ENCODE results near the gene PTEN. TPM values are rescaled to one million over a fixed set of nuclear protein-coding genes. Genes with fewer than 3 reads are reported as not detected.

Gene PTEN
- total and polyA plus RNA-seq, 4 donors: 11.5 to 76.6 (median 37.5) TPM

DNA sequence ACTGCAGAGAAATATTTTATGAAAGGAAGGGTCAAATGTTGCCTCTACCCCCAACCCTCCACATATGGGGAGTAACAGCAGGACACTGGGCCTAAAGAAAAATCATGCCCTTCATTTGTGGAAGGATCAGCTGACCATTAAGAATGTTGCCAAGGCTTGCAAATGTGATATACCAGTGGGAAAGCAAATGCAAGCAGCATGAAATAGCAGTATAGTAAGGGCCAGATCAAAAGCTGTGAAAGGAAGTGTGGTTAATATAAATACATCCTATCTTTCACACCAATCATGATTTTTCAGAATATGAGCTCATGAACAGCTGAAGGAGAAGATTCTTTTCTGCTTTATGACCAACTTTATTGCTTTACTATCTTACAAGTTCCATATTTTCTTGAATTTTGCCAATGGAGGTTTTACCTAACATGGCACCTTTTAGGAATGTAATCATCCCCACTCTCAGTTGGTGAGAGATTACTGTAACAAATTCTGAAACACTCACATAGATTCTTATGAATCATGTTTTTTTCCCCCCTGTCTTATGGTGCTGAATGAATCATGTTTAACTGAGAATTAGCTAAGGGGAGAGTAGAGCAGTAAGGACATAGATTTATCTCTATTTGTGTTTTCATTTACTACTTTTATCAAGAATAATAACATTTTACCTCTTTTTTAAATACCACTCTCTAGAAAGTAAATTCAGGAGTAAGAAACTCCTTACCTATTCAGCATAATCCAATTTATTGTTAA lies 33.3 kb upstream of the PTEN start:
- TF ChIP-seq FOXA1 (IDR thresholded peaks at IDR 0.05): no peak
- TF ChIP-seq RXRA (IDR thresholded peaks at IDR 0.05): no peak
- no peak for TF ChIP-seq NR2F2 (IDR thresholded peaks at IDR 0.05)
- TF ChIP-seq EGR1 (IDR thresholded peaks at IDR 0.05; ENCODE audit: low read depth in 2 of 2): no peak
- no peak for TF ChIP-seq JUND (IDR thresholded peaks at IDR 0.05)
- no peak for TF ChIP-seq GABPA (IDR thresholded peaks at IDR 0.05 in 1 of 2, conservative IDR thresholded peaks at IDR 0.05 in 1 of 2)
- no peak for TF ChIP-seq YY1 (IDR thresholded peaks at IDR 0.05)
- TF ChIP-seq, protein P1, sequence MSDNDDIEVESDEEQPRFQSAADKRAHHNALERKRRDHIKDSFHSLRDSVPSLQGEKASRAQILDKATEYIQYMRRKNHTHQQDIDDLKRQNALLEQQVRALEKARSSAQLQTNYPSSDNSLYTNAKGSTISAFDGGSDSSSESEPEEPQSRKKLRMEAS (IDR thresholded peaks at IDR 0.05): no peak
- TF ChIP-seq FOXA2 (IDR thresholded peaks at IDR 0.05): no peak
- no peak for TF ChIP-seq HNF4A (conservative IDR thresholded peaks at IDR 0.05)
- no peak for TF ChIP-seq TAF1 (conservative IDR thresholded peaks at IDR 0.05)
- no peak for TF ChIP-seq RAD21 (IDR thresholded peaks at IDR 0.05)
- TF ChIP-seq, protein P2, sequence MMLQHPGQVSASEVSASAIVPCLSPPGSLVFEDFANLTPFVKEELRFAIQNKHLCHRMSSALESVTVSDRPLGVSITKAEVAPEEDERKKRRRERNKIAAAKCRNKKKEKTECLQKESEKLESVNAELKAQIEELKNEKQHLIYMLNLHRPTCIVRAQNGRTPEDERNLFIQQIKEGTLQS (IDR thresholded peaks at IDR 0.05): no peak
- Histone ChIP-seq H3K9ac (ENCODE audit: low read depth in 1 of 2, low read length in 2 of 2) (no peak overlapping the region), H3K27me3 (ENCODE audit: control insufficient read depth in 4 of 4, insufficient read depth in 4 of 4, low read length in 3 of 4) (no peaks in the 10 kb centered on the region), H3K4me1 (ENCODE audit: control insufficient read depth in 4 of 4, insufficient read depth in 4 of 4, low read length in 3 of 4) (no peaks in the 10 kb centered on the region), H3K27ac (ENCODE audit: low read depth in 1 of 2, low read length in 2 of 2) (no peak overlapping the region), H3K4me3 (ENCODE audit: low read depth in 1 of 3, low read length in 3 of 3) (no peak overlapping the region), H3K9me3 (ENCODE audit: control insufficient read depth in 4 of 4, low read length in 3 of 4) (no peaks in the 10 kb centered on the region), H3K36me3 (ENCODE audit: control insufficient read depth in 4 of 4, insufficient read depth in 3 of 4, low read depth in 1 of 4, low read length in 3 of 4) (no peaks in the 10 kb centered on the region)
- DNase-seq (ENCODE audit: low spot score): no peak

DNA sequence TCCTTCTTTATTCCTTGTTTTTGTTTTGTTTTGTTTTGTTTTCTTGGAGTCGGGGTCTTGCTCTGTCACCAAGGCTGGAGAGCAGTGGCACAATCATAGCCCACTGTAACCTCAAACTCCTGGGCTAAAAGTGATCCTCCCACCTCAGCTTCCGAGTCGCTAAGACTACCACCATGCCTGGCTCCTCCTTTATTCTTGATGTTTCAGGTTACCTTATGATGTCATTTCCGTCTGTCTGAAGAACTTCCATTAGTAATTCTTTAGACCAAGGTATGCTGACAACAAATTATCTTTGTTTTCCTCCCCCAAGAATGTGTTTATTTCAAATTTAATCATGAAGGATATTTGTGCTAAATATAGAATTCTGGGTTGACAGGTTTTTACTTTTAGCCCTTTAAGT lies 27.3 kb upstream of the PTEN start:
- no peak for DNase-seq (ENCODE audit: low spot score)
- Histone ChIP-seq H3K9ac (ENCODE audit: low read depth in 1 of 2, low read length in 2 of 2) (no peak overlapping the region), H3K4me1 (ENCODE audit: control insufficient read depth in 4 of 4, insufficient read depth in 4 of 4, low read length in 3 of 4) (no peaks in the 10 kb centered on the region), H3K4me3 (ENCODE audit: low read depth in 1 of 3, low read length in 3 of 3) (no peak overlapping the region), H3K27ac (ENCODE audit: low read depth in 1 of 2, low read length in 2 of 2) (no peak overlapping the region), H3K9me3 (ENCODE audit: control insufficient read depth in 4 of 4, low read length in 3 of 4) (no peaks in the 10 kb centered on the region), H3K27me3 (ENCODE audit: control insufficient read depth in 4 of 4, insufficient read depth in 4 of 4, low read length in 3 of 4) (no peaks in the 10 kb centered on the region), H3K36me3 (ENCODE audit: control insufficient read depth in 4 of 4, insufficient read depth in 3 of 4, low read depth in 1 of 4, low read length in 3 of 4) (no peaks in the 10 kb centered on the region)
- 85% methylated on average over 4 of the region's 4 CpGs for WGBS
- TF ChIP-seq NR2F2 (IDR thresholded peaks at IDR 0.05): no peak
- TF ChIP-seq HNF4A (conservative IDR thresholded peaks at IDR 0.05): no peak
- no peak for TF ChIP-seq TAF1 (conservative IDR thresholded peaks at IDR 0.05)
- TF ChIP-seq, protein P1 (IDR thresholded peaks at IDR 0.05): no peak

DNA sequence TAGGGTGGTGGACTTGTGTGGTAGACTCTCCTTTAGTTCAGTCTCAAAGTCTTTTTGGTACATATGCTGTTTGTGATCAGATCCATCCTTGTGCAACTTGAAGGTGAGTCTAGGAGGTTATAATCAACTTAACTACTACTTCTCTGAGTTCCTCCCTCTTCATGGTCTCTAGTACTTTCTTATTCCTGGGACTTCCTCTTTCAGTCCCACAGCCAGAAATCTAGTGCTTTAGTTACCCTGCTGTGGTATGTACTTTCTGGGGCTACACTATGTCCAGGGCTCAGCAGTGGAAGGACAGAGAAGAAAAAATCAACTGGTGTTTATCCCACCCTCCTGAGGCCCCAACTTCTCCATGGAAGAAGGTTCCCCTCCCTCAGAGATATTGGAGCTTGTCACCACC lies 26.0 kb upstream of the PTEN start:
- no peaks in the 10 kb centered on the region for H3K27me3 ChIP-seq (ENCODE audit: control insufficient read depth in 4 of 4, insufficient read depth in 4 of 4, low read length in 3 of 4)
- H3K4me1 ChIP-seq (ENCODE audit: control insufficient read depth in 4 of 4, insufficient read depth in 4 of 4, low read length in 3 of 4): no peaks in the 10 kb centered on the region
- TF ChIP-seq RAD21 (IDR thresholded peaks at IDR 0.05): no peak
- no peak overlapping the region for H3K4me3 ChIP-seq (ENCODE audit: low read depth in 1 of 3, low read length in 3 of 3)
- no peak overlapping the region for H3K27ac ChIP-seq (ENCODE audit: low read depth in 1 of 2, low read length in 2 of 2)
- H3K9me3 ChIP-seq (ENCODE audit: control insufficient read depth in 4 of 4, low read length in 3 of 4): no peaks in the 10 kb centered on the region
- DNase-seq (ENCODE audit: low spot score): no peak
- no peaks in the 10 kb centered on the region for H3K36me3 ChIP-seq (ENCODE audit: control insufficient read depth in 4 of 4, insufficient read depth in 3 of 4, low read depth in 1 of 4, low read length in 3 of 4)
- no peak overlapping the region for H3K9ac ChIP-seq (ENCODE audit: low read depth in 1 of 2, low read length in 2 of 2)

DNA sequence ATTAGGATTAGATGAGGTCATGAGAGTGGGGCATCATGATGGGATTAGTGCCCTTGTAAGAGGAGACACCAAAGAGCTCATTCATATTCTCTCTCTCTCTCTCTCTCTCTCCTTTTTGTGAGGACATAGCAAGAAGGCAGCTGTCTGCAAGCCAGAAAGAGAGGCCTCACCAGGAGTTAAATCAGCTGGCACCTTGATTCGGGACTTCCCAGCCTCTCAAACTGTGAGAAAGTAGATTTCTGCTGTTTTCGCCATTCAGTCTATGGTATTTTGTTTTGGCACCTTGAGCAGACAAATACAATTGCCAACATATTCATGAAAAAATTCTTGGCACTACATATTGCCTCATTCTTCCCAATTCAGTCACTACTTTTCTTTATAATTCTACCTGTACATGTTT lies 24.8 kb upstream of the PTEN start:
- TF ChIP-seq, protein P2 (IDR thresholded peaks at IDR 0.05): no peak
- TF ChIP-seq JUND (IDR thresholded peaks at IDR 0.05) (no peak), FOXA1 (IDR thresholded peaks at IDR 0.05) (no peak), TAF1 (conservative IDR thresholded peaks at IDR 0.05) (no peak), RXRA (IDR thresholded peaks at IDR 0.05) (no peak), HNF4A (conservative IDR thresholded peaks at IDR 0.05) (no peak), YY1 (IDR thresholded peaks at IDR 0.05) (no peak), FOXA2 (IDR thresholded peaks at IDR 0.05) (no peak), HNF4G (IDR thresholded peaks at IDR 0.05) (no peak), SP1 (IDR thresholded peaks at IDR 0.05) (no peak), RAD21 (IDR thresholded peaks at IDR 0.05) (no peak), GABPA (IDR thresholded peaks at IDR 0.05 in 1 of 2, conservative IDR thresholded peaks at IDR 0.05 in 1 of 2) (no peak), NR2F2 (IDR thresholded peaks at IDR 0.05) (no peak), EGR1 (IDR thresholded peaks at IDR 0.05; ENCODE audit: low read depth in 2 of 2) (no peak)
- TF ChIP-seq, protein P3, sequence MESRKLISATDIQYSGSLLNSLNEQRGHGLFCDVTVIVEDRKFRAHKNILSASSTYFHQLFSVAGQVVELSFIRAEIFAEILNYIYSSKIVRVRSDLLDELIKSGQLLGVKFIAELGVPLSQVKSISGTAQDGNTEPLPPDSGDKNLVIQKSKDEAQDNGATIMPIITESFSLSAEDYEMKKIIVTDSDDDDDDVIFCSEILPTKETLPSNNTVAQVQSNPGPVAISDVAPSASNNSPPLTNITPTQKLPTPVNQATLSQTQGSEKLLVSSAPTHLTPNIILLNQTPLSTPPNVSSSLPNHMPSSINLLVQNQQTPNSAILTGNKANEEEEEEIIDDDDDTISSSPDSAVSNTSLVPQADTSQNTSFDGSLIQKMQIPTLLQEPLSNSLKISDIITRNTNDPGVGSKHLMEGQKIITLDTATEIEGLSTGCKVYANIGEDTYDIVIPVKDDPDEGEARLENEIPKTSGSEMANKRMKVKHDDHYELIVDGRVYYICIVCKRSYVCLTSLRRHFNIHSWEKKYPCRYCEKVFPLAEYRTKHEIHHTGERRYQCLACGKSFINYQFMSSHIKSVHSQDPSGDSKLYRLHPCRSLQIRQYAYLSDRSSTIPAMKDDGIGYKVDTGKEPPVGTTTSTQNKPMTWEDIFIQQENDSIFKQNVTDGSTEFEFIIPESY (IDR thresholded peaks at IDR 0.05): no peak
- TF ChIP-seq, protein P4, sequence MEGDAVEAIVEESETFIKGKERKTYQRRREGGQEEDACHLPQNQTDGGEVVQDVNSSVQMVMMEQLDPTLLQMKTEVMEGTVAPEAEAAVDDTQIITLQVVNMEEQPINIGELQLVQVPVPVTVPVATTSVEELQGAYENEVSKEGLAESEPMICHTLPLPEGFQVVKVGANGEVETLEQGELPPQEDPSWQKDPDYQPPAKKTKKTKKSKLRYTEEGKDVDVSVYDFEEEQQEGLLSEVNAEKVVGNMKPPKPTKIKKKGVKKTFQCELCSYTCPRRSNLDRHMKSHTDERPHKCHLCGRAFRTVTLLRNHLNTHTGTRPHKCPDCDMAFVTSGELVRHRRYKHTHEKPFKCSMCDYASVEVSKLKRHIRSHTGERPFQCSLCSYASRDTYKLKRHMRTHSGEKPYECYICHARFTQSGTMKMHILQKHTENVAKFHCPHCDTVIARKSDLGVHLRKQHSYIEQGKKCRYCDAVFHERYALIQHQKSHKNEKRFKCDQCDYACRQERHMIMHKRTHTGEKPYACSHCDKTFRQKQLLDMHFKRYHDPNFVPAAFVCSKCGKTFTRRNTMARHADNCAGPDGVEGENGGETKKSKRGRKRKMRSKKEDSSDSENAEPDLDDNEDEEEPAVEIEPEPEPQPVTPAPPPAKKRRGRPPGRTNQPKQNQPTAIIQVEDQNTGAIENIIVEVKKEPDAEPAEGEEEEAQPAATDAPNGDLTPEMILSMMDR (IDR thresholded peaks at IDR 0.05; ENCODE audit: low read depth, low read length, missing input control): no peak
- TF ChIP-seq, protein P1 (IDR thresholded peaks at IDR 0.05): no peak
- 89% methylated on average over 2 of the region's 2 CpGs for WGBS
- no peak overlapping the region for H3K4me3 ChIP-seq (ENCODE audit: low read depth in 1 of 3, low read length in 3 of 3)

More for the DNA sequence above, 24.8 kb upstream of the PTEN start:
- no peaks in the 10 kb centered on the region for H3K36me3 ChIP-seq (ENCODE audit: control insufficient read depth in 4 of 4, insufficient read depth in 3 of 4, low read depth in 1 of 4, low read length in 3 of 4)
- H3K27ac ChIP-seq (ENCODE audit: low read depth in 1 of 2, low read length in 2 of 2): no peak overlapping the region
- no peak overlapping the region for H3K9ac ChIP-seq (ENCODE audit: low read depth in 1 of 2, low read length in 2 of 2)
- H3K9me3 ChIP-seq (ENCODE audit: control insufficient read depth in 4 of 4, low read length in 3 of 4): no peaks in the 10 kb centered on the region
- H3K27me3 ChIP-seq (ENCODE audit: control insufficient read depth in 4 of 4, insufficient read depth in 4 of 4, low read length in 3 of 4): no peaks in the 10 kb centered on the region
- DNase-seq (ENCODE audit: low spot score): no peak
- no peaks in the 10 kb centered on the region for H3K4me1 ChIP-seq (ENCODE audit: control insufficient read depth in 4 of 4, insufficient read depth in 4 of 4, low read length in 3 of 4)
